MM.1S (cell line): ENCODE results near the gene HLA-DMA.

Experiments
- DNase-seq: peaks from one replicate; pipeline ENCODE4 v3.0.0-alpha.2; 2015
- H2AFZ ChIP-seq: fragments of 300-600 bp; sonication (generic); 2 replicates; pipeline ENCODE4 v1.6.0; 2016; ENCODE audit warnings: antibody characterized with exemption, low read length
- H3F3A ChIP-seq: fragments of 300-600 bp; sonication (generic); 2 replicates; pipeline ENCODE4 v1.6.1; 2016; ENCODE audit warnings: mild to moderate bottlenecking, antibody characterized with exemption, low read length, moderate library complexity, mixed read lengths; ENCODE audit not compliant: insufficient read depth
- H3K27ac ChIP-seq: fragments of 300-600 bp; sonication (generic); 2 replicates; pipeline ENCODE4 v1.5.1; 2016; ENCODE audit warnings: mild to moderate bottlenecking, low read length
- H3K27me3 ChIP-seq: fragments of 300-600 bp; sonication (generic); replicated peaks from 2 replicates; pipeline ENCODE4 v1.6.0; 2016; ENCODE audit warnings: low read length; ENCODE audit not compliant: insufficient read depth
- H3K36me3 ChIP-seq: fragments of 300-600 bp; sonication (generic); replicated peaks from 2 replicates; pipeline ENCODE4 v1.6.1; 2016; ENCODE audit warnings: mild to moderate bottlenecking, low read length, mixed read lengths; ENCODE audit not compliant: insufficient read depth
- H3K4me1 ChIP-seq: fragments of 300-600 bp; sonication (generic); 2 replicates; pipeline ENCODE4 v1.6.1; 2016; ENCODE audit warnings: low read length, mixed read lengths
- H3K4me2 ChIP-seq: fragments of 300-600 bp; sonication (generic); 2 replicates; pipeline ENCODE4 v1.6.0; 2016; ENCODE audit warnings: low read depth, low read length
- H3K4me3 ChIP-seq: fragments of 300-600 bp; sonication (generic); 2 replicates; pipeline ENCODE4 v1.5.1; 2016; ENCODE audit warnings: low read length, mixed read lengths
- H3K79me2 ChIP-seq: fragments of 300-600 bp; sonication (generic); 2 replicates; pipeline ENCODE4 v1.6.1; 2016; ENCODE audit warnings: mixed run types, low read length, mixed read lengths
- H3K9ac ChIP-seq: fragments of 300-600 bp; sonication (generic); 2 replicates; pipeline ENCODE4 v1.6.1; 2016; ENCODE audit warnings: low read length, mixed read lengths
- H3K9me2 ChIP-seq: fragments of 300-600 bp; sonication (generic); replicated peaks from 2 replicates; pipeline ENCODE4 v1.6.1; 2016; ENCODE audit warnings: mild to moderate bottlenecking, low read length, mixed read lengths; ENCODE audit not compliant: insufficient read depth
- H3K9me3 ChIP-seq: fragments of 300-600 bp; sonication (generic); replicated peaks from 2 replicates; pipeline ENCODE4 v1.6.1; 2016; ENCODE audit warnings: mild to moderate bottlenecking, low read length, mixed read lengths; ENCODE audit not compliant: insufficient read depth
- H4K20me1 ChIP-seq: fragments of 300-600 bp; sonication (generic); 2 replicates; pipeline ENCODE4 v1.6.1; 2016; ENCODE audit warnings: mild to moderate bottlenecking, low read length, moderate library complexity, mixed read lengths; ENCODE audit not compliant: insufficient read depth
- EZH2 ChIP-seq: fragments of 300-600 bp; sonication (generic); optimal IDR thresholded peaks from 2 replicates; pipeline ENCODE3; 2017; ENCODE audit warnings: low read depth, mild to moderate bottlenecking, antibody characterized with exemption, low read length, mixed read lengths
- EZH2phosphoT487 ChIP-seq: fragments of 300-600 bp; sonication (generic); IDR thresholded peaks from 2 replicates; pipeline ENCODE4 v1.6.1; 2018; ENCODE audit warnings: antibody characterized with exemption, low read length
- TF ChIP-seq, protein P1 (sequence below): fragments of 300-600 bp; sonication (generic); IDR thresholded peaks from 2 replicates; pipeline ENCODE4 v1.5.1; 2016; ENCODE audit warnings: antibody characterized with exemption, low read length, mixed read lengths

HLA-DMA gene

DNA sequence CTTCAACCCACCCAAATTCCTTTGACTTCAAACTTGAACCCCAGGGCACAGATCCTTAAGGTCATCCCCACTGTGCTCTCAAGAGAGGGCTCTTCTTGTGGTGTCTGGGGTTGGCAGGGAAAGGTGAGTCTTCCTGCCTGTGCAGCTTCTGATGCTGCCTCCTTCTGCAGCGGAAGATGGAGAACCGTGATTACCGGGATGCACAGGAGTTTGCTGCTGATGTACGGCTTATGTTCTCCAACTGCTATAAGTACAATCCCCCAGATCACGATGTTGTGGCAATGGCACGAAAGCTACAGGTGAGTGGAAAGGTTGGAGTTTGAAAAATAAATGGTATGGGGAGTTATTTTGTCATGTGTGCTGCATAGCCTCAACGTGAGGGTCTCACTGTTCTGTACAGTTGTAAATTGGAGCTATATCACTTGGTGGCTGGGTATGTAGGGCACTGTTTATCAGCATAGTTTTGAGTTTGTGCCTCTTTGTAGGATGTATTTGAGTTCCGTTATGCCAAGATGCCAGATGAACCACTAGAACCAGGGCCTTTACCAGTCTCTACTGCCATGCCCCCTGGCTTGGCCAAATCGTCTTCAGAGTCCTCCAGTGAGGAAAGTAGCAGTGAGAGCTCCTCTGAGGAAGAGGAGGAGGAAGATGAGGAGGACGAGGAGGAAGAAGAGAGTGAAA lies 24.5 kb upstream of the HLA-DMA start:
- TF ChIP-seq EZH2, result no peak
- TF ChIP-seq, protein P1, sequence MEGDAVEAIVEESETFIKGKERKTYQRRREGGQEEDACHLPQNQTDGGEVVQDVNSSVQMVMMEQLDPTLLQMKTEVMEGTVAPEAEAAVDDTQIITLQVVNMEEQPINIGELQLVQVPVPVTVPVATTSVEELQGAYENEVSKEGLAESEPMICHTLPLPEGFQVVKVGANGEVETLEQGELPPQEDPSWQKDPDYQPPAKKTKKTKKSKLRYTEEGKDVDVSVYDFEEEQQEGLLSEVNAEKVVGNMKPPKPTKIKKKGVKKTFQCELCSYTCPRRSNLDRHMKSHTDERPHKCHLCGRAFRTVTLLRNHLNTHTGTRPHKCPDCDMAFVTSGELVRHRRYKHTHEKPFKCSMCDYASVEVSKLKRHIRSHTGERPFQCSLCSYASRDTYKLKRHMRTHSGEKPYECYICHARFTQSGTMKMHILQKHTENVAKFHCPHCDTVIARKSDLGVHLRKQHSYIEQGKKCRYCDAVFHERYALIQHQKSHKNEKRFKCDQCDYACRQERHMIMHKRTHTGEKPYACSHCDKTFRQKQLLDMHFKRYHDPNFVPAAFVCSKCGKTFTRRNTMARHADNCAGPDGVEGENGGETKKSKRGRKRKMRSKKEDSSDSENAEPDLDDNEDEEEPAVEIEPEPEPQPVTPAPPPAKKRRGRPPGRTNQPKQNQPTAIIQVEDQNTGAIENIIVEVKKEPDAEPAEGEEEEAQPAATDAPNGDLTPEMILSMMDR, result no peak
- TF ChIP-seq EZH2phosphoT487, result no peak
- Histone ChIP-seq H3K9me3 (no peaks in the 10 kb centered on the region), H2AFZ (no peak overlapping the region), H3K79me2 (peaks cover 74% of the 10 kb centered on the region), H4K20me1 (peaks cover 96% of the 10 kb centered on the region), H3K4me1 (peaks cover 18% of the 10 kb centered on the region), H3F3A (peaks cover 98% of the 10 kb centered on the region), H3K9me2 (no peaks in the 10 kb centered on the region), H3K27ac (no peak overlapping the region), H3K27me3 (no peaks in the 10 kb centered on the region), H3K36me3 (peaks cover 70% of the 10 kb centered on the region), H3K4me2 (no peak overlapping the region), H3K9ac (no peak overlapping the region), H3K4me3 (no peak overlapping the region)
- DNase-seq, result no peak

DNA sequence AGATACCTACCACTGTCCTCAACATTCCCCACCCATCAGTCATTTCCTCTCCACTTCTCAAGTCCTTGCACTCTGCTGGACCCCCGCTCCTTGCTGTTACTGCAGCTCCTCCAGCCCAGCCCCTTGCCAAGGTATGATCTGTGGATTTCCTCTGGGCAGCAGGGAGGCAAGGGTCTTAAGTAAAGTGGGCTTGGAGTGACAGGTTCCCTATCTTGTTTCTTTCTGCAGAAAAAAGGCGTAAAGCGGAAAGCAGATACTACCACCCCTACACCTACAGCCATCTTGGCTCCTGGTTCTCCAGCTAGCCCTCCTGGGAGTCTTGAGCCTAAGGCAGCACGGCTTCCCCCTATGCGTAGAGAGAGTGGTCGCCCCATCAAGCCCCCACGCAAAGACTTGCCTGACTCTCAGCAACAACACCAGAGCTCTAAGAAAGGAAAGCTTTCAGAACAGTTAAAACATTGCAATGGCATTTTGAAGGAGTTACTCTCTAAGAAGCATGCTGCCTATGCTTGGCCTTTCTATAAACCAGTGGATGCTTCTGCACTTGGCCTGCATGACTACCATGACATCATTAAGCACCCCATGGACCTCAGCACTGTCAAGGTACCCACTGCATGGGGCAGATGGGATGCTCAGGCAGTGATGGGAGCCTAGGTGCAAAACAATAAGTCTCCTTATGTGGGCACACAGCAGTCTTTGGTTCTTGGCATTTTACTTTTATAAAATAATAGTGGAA lies 23.6 kb upstream of the HLA-DMA start:
- no peaks in the 10 kb centered on the region for H3K9me3 ChIP-seq
- no peak overlapping the region for H3K9ac ChIP-seq
- H3K4me1 ChIP-seq, result peaks cover 18% of the 10 kb centered on the region
- H2AFZ ChIP-seq, result no peak overlapping the region
- H3K27ac ChIP-seq, result no peak overlapping the region
- no peak overlapping the region for H3K4me3 ChIP-seq
- no peak for DNase-seq
- H3F3A ChIP-seq, result peaks cover 96% of the 10 kb centered on the region
- H3K27me3 ChIP-seq, result no peaks in the 10 kb centered on the region
- peaks cover 79% of the 10 kb centered on the region for H3K79me2 ChIP-seq
- peaks cover 90% of the 10 kb centered on the region for H4K20me1 ChIP-seq
- no peaks in the 10 kb centered on the region for H3K9me2 ChIP-seq
- H3K4me2 ChIP-seq, result peak overlapping the region; percentile 87; the same call in 1 of the 2 replicates
- TF ChIP-seq EZH2phosphoT487, result no peak
- TF ChIP-seq, protein P1, result no peak
- TF ChIP-seq EZH2, result no peak
- peaks cover 72% of the 10 kb centered on the region for H3K36me3 ChIP-seq

GRCh38 chr6:32975886-32976285 lies 23.0 kb upstream of the HLA-DMA start:
- Histone ChIP-seq H3F3A (peaks cover 95% of the 10 kb centered on the region), H3K36me3 (peaks cover 72% of the 10 kb centered on the region), H3K9me2 (no peaks in the 10 kb centered on the region), H3K4me3 (no peak overlapping the region), H3K4me1 (peaks cover 18% of the 10 kb centered on the region), H3K27me3 (no peaks in the 10 kb centered on the region), H3K27ac (no peak overlapping the region), H3K9ac (no peak overlapping the region), H2AFZ (no peak overlapping the region), H3K79me2 (peaks cover 83% of the 10 kb centered on the region), H3K4me2 (peak overlapping the region; percentile 87; the same call in 1 of the 2 replicates), H3K9me3 (no peaks in the 10 kb centered on the region), H4K20me1 (peaks cover 84% of the 10 kb centered on the region)
- DNase-seq, result no peak
- no peak for TF ChIP-seq EZH2
- no peak for TF ChIP-seq EZH2phosphoT487
- TF ChIP-seq, protein P1, result no peak
